DMS53 treated with DMSO at 0.1 percent for 48 hours (cell line): Measurements from ENCODE around the gene CSKMT.
"Not testable (repeated sequence)": the region's sequence is repeated elsewhere in the genome, so short reads cannot be mapped to it uniquely, and the experiment has no call there.

Source experiments
- DNase-seq: peaks from one replicate; lab custom pipeline; 2025; ENCODE audit not compliant: unreplicated experiment; lab: John Stamatoyannopoulos, UW

The CSKMT gene

DNA sequence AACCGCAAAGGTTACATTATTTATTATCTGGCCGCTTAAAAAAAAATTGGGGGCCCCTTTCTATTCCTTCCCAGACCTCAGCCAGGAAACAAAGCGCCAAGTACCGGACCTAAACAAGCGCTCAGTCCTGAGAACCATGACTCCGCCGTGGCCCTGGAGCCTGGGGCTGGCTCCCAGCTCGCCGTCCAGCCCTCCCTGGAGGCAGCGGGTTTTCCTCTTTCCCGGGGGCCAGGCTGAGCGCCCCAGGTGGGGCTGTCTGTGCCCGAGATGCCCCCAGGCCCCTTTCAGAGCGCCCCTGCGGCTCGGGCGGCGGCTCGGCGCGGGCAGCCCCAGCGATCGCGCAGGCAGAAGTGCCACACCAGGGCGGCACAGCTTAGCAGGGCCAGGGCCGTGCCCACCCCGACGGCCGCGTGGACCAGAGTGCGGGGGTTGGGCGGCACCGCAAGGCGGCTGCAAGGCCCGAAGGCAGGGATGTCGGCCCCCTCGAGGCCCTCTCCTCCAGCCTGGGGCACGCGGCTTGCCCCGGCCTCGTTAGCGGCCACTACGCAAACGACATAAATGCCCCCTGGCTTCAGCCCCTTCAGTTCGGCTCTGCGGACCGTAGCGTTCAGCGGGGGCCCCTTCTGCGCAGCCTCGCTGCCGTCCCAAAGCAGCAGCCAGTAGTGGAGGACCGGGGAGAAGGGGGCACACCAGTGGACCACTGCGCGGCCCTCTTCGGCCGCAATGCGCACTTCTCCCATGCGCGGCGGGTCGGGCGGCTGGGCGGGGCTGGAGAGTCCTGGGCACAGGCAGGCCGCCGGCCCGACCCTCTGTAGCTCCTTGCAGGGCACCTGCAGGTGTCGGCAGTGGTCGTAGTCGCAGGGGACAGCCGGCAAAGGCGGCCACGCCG is 22.6 kb downstream of the CSKMT start:
- no peak for DNase-seq

DNA sequence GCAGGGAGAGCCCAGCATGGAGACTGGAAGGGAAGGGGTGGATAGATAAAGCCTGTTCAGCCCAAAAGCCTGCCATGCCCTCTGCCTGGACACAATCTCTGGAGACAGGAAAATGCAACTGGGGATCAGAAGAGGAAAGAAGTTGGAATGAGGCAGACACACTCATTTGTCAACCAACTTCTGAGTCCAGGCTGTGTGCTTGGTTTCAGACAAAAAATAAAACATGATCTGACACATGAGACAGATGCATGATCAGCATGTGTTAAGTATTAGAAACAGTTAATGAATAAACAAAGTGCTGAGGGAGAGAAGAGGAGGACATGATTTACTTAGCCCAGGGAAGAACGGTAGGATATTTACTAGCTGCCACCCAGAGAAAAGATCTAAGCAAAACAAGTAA is 23.4 kb downstream of the CSKMT start:
- DNase-seq, result no peak

DNA sequence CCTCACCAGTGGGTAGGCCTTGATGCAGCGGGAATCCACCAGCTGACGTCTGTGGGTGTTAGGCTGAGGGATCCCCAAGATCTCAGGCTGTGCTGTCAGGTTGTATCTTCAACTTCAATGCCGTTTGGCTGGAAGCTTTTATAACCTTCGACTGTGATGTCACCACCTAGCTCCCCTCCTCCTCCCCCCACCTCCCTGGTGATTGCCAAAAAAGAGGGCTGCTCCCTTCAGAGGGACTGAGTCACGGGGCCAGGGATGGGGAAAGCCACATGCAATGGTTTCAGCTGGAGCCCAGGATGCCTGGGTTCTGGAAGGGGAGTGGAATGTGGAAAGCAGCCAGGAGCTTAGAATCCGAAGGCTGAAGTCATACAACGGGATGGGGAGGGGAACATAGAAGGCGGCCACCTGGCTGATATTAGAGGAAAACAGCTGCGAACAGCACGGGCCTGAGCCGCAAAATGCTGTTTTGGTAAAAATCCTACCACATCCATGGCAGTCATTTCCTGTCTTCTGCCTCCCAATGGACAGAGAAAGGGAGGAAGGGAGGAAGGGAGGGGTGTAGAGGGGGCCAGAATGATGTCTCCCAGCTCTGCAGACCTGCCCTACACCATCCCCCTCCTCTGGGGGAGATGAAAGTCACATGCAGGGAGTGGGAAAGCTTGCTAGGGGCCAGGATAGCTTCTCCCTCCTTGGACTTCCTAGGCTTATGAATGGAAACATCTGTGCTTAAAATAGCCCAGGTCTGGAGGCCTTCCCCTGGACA is 24.5 kb downstream of the CSKMT start, which contains the start of gene LRRN4CL:
Gene LRRN4CL, minus strand, starts transcription at position 110 of the 763 bp plus-strand sequence. CDS start 1,022 bp downstream, outside the sequence.
- DNase-seq, result no peak

DNA sequence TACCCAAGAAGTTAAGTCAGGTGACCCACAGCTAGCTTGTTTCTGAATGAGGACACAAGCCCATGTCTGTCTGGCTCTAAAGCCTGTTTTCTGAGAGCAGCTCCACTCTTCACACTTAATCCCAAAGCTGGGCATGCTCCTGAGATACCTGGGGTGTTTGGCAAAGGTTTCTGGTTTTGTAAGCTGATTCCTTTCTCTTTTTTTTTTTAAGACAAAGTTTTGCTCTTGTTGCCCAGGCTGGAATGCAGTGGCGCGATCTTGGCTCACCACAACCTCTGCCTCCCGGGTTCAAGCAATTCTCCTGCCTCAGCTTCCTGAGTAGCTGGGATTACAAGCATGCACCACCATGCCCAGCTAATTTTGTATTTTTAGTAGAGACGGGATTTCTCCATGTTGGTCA is 28.5 kb downstream of the CSKMT start:
- not testable (repeated sequence) for DNase-seq

DNA sequence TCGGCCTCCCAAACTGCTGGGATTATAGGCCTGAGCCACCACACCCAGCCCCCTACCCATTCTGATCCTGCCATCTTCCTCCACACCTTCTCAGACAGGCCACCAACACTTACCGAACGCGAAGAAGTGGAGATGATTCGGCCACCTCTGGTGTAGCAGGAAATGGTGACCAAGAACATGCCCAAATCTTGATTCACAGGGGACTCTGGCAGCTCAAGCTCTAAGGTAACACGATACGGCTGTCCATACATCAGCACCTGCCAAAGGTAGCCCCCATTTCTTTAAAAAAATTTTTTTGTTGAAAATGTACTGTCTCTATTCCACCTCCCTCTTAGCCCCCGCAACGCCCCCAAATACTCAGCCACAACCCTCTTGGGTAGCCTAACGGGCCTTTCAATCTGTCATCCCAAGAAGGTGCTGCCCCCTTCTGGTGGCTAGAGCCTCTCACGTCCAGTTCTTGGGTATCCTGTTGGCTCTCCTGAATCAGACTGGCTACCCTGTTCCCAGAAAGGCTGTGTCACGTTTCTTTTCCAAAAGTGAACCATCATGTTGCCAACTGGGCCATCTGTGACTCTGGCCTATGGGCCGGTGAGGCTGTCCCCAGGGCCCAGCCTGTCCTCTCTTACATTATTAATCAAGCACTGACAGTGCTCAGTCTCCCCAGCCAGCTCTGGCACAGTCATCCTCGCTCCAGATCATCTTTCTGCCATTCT is 29.5 kb downstream of the CSKMT start:
- DNase-seq, result peak; percentile 47

DNA sequence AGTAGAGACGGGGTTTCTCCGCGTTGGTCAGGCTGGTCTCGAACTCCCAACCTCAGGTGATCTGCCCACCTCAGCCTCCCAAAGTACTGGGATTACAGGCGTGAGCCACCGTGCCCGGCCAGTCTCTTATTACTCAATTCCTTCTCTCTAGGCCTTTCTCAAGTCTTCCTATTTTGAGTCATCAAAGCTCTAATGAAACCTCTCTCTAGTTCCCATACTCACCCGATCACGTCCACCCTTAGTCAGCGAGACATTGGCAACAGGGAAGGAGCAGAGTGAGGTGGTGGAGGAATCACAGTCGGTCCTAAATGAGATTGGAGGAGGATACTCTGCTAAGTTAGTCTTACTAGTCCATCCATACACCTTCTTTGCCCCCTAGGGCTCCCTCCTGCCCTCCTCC is 37.1 kb downstream of the CSKMT start:
- no peak for DNase-seq

DNA sequence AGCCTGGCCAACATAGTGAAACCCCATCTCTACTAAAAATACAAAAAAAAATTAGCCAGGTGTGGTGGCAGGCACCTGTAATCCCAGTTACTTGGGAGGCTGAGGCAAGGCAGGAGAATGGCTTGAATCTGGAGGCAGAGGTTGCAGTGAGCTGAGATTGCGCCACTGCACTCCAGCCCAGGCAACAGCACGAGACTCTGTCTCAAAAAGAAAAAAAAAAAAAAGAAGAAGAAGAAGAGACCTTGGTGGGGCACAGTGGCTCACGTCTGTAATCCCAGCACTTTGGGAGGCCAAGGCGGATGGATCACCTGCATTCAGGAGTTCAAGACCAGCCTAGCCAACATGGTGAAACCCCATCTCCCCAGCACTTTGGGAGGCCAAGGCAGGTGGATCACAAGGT is 38.8 kb downstream of the CSKMT start:
- DNase-seq, result not testable (repeated sequence)

DNA sequence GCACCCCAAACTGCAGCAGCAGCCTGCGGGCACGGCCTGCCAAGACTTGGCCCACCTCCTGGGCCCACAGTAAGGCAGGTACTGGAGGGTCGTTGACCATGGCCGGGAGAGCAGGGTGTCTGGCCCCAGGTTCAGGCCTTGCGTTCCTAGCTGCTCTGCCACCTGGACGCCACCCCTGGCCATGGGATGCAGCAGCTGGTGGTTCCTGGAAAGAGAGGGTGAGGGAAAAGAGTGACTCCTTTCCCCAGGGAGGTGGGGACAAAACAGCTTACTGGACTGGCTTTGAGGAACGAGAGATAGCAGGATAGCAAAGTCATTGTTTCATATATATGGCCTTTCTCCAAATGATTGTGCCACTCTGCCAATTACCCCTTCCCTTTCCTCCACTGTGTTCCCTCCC is 40.3 kb downstream of the CSKMT start:
- no peak for DNase-seq

DNA sequence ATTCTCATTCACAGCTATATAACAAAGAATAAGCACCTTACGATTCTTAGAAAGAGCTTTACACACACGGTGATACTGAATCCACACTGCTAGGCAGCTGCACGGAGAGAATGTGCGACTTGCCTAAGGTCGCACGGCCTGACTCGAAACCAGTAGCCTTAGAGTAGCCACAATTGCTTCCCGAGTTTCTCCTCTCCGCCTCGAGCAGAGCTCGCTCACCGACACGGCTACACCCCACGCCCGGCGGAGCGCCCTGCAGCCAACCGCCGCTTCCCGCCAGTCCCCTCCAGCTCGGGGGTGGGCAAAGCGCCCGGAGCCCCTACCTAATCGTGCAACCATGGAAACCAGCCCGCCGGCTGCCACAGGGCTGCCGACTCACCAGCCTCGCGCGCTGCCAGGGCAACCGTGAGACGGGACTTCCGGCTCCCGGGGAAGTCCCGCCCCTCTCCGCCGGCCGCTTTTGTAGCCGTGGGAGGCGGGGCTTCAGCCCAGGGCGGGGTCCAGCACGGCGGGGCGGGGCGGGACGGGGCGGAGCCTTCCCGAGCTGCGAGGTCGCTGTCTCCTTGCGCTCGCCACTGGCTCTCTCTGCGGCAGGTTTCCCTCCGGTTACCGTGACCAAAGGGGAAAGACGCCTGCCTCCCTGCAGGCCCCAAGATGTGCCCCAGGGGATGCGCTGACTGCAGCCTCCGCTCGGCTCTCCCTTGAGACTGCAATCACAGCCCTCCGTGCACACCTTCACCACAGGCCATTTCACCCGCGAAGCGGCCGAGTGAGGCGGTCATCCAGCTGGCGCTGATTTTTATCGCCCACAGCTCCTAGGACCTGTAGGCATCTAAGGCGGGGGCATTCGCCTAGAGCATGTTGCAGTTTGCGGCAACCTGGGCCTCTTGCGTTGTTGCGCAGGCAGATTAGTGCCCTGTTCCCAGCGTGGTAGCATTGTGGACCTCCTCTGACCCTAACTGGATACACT is 41.1 kb downstream of the CSKMT start:
- peak; percentile 58 for DNase-seq

DNA sequence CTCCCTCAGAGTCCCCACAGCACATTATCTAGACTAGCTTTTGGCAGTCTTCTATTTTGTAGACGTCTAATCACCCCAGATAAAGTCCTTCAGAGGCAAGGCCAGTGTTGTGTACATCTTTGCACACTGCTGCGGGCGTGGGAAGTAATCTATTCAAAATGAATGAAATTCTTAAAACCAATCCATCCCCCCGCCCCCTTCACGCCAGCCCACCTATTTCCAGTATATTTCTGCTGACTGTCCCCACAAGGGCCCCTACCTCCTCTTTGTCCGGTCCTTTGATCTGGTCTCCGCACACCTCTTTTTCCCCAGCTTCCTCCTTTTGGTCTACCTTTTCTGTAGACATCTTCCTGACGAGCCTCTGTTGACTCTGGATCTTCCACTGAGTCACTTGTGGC is 41.7 kb downstream of the CSKMT start:
- DNase-seq, result no peak

DNA sequence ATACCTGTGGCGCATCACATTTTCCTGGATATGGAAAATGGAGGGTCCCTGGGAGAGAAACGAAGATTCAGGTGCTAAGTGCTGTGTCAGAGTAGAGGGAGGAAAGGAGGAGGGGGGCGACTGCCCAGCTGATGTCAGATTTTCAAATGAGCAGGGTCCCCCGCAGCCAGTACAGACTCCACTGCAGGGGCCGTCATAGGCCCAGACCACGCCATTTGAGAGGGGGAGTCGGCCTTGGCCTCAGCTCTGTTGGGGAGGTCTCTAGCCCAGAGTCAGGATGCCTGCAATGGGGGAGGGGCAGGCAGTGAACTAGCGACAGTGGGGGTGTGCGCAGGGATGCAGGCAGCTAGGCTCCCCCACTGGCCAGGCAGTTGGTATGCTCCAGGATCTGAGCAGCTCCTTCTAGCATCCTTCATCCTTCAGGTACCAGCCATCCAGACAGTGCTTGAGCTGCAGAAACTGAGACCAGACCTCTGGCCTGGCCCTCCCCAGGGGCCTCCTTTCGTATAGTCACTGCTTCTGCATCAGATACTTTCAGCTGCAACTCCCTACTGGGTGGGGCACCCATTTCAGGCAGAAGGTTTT is 42.3 kb downstream of the CSKMT start, which contains the start of the genes BSCL2 and GNG3:
Gene BSCL2, minus strand, starts transcription at position 148 of the 585 bp plus-strand sequence. CDS start 229 bp downstream, outside the sequence.
Gene GNG3, plus strand, starts transcription at position 400 of the 585 bp plus-strand sequence. CDS start 620 bp downstream, outside the sequence.
- DNase-seq, result no peak

DNA sequence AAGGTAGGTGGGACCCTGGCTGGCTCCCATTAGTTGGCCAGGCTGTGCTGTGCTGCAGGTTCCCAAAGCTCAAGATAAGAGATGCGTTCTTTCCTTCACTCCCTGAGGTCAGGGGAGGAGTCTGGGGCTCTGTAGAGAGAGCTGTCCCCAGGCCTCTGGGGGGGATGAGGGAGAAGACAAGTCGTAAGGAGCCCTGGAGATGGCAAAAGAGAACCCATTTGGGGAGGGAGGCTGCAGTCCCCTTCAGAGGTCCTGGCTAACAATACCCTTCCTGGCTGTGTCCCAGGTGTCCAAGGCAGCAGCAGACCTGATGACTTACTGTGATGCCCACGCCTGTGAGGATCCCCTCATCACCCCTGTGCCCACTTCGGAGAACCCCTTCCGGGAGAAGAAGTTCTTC is 43.3 kb downstream of the CSKMT start:
- DNase-seq, result no peak

DNA sequence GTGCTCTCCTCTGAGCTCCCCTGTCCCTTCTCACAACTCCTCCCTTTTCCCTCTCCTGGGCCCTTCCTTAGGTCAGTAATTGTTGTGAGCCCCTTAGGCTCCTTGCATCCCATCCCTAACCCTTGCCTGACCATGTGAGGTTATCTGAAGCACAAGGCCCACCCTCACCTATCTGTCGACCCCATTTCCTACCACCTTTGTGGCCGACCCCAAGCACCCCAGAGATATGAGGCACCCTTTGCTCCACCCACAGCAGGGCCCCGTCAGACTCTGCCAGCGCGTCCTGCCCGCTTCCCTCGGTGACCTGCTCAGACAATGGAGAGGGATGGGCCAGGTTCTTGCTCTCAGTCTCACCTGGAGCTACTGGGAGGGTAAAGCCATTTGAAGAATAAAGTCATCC is 43.7 kb downstream of the CSKMT start:
- peak; percentile 65 for DNase-seq

DNA sequence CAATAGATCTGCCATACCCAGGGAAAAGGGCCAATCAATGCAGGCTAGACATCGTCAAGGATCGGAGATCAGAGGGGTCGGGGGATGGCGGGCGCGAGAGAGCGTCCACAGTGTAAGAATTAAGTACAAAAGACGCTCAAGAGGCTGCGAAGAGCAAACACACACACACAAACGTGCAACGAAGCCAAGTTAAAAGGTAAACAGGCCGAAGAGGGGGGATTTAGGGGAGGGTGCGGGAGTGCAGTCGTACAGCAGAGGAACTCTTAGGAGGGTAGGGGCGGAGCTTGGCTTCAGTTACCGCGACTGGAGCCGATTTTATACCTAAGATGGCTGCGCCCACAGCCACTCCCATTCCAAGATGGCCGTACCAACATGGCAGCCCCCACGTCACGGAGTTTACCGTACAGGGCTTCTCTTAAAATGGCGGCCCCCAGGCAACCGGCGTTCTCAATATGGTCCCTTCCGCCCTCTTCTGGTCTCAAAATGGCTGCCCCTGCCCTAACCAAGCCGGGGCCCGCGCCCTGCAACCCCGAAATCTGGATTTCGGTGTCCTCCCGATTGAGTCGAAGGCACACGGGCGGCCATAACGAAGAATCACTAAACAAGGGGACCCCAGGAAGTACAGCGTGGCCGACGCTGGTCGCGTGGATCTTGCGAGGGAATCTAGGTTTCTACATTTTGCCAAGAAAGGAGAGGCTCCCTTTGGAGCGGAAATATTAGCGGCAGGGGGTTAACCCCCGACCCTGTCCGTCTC is 44.3 kb downstream of the CSKMT start:
- DNase-seq, result peak; percentile 95

DNA sequence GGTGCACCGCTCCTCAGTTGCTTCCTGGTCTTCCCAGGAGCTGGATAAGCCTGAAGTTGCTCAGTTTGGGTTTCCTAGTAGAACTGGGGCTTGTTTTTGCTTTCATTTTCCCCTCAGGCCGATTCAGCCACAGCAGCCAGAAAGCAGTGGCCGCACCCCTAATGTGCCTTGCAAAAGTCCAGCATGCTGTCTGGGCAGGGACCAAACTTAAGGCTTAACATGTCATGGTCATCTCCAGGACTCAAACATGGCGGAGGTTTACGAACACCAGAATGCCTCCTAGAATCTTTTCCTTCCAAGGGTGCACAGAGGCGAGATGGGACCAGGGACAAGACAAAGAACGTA is 44.9 kb downstream of the CSKMT start:
- DNase-seq, result peak; percentile 34

DNA sequence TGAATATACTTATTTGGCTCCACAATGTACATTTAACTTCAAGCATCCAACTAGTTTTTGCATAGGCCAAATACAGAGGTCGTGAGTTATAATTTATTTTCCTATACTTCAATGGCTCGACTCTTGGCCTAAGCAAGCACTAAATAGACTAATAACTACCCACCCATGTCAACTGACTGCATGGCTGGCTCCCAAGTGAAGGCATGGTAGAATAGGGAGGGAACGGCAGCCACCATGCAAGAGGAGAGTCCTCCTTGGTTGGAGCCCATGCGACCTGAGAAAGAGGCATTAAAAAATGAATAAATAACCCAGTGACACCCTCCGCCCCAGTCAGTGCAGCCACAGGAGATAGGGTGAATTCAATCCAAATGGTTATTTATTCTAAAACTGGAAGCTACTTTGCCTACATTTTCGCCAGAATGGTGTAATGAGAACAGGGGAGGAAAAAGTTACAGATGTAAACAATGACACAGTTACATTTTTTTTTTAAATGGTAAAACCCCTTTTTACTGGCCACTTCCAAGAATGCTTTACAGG is 47.2 kb downstream of the CSKMT start:
- DNase-seq, result no peak

DNA sequence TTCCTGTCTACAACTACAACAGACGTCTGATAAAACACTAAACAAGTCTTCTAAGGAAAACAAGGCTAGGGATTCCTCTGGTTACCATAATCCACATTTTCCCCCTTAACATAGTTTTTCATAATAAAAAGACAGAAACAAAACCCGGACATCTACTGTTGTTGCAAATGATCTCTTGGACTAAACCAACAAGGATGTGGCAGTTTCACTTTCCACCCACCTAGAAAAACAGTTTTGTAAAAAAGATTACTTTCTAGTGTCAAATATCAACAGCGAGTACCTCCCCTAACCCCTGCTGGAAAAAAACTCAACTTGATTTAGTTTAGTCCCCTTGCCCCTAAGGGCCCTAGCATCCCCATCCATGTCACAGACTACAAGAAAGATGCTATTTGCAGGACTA is 47.7 kb downstream of the CSKMT start:
- DNase-seq, result no peak

DNA sequence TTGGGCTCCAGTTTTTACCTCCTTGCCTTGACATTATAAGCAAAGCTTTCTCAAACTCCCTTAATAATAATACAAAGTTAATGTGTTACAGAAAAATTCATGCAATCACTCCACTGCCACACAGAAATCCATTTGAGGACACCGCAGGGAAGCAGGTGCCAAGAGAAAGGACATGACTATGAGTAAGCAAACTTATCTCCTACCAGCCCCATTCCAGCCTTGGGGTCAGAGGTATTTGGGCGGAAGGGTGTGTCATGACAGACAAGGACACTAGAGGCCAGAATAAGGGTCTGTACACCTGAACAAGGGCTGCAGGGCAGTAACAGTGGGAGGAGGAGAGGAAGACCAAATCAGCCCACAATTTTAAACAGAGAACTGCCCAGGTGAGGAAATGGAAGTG is 48.2 kb downstream of the CSKMT start:
- no peak for DNase-seq
